Epidermal melanocyte (primary cell): ENCODE results near the gene KRT83.
A peak's percentile ranks its signal among the peaks of the same experiment; 100 is the strongest.
"Not testable (repeated sequence)": the region's sequence is repeated elsewhere in the genome, so short reads cannot be mapped to it uniquely, and the experiment has no call there.

ENCODE experiments used
- DNase-seq: peaks from one replicate; pipeline ENCODE4 v3.0.0; 2011; ENCODE audit warnings: low spot score; ENCODE audit not compliant: insufficient read length

Gene KRT83

DNA sequence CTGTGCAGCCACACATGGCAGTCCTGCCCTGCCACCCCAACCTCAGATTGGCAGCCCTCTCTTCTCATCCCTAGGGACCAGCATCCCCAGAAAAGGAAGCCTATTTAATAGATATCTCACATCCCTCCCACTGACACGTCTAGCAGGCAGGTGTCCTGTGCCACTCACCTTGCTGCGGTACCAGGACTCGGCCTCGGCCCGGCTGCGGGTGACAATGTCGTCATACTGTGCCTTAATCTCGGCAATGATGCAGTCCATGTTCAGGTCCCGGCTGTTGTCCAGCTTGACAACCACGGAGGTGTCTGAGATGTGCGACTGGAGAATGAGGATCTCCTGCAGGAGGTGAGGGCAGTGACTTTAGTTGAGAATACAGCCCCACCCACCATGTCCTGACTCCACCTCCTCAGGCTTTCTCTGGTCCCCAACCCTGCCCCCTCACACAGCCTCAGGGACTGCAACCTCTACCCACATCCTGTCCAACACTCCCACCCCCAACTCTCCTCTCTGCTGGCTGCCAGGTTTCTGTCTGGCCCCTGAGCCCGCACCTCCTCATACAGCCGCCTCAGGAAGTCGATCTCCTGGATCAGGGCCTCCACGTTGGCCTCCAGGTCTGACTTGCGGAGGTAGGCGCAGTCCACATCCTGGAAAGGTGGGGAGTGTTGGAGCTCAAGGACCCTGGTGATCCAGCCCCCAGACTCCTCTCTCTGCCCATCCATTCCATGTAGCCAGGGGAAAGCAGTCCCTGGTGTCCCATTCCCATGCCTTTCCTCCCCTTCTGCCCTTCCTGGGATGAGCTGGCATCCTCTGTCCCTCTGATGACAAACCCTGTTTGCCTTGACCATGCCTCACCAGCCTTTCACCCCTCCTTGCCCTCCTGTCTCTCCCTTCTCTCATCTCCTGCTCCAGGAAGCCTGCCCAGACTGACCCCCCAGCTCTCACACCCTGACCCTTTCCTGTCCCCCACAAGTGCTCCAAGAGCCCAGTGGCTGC is 33.1 kb downstream of the KRT83 start:
- DNase-seq, result not testable (repeated sequence)

GRCh38 chr12:52286857-52287785 is 34.1 kb downstream of the KRT83 start:
- DNase-seq, result not testable (repeated sequence)

DNA sequence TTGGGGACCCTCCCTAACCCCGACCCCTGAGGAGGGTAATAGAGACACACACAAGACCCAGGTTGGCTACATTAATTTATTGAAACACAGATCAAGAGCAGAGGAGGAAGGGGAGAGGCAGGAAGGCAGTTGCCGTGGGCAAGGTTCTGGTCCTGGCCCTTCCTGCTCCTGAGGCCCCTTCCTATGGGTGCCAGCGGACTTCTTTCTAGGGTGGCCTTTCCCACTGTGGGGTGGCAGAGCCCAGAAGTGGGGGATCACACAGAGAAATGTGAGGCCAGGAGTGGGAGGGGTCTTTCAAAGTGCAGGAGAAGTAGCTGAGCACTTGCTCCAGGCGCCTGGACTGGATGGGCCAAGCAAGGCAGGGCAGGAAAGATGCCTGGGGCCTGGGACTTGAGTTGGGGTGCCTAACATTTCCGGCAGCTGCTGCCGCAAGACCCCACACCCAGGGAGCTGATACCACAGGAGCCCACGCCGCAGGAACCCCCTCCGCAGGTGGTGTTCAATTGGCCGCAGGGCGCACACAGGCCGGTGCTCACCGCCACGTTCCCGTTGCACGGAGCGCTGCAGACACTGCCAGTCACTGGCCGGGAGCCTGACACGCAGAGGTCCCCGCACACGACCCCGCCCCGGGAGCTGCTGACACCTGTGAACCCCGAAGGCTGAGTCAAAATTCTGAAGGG is 35.2 kb downstream of the KRT83 start:
- no peak for DNase-seq

DNA sequence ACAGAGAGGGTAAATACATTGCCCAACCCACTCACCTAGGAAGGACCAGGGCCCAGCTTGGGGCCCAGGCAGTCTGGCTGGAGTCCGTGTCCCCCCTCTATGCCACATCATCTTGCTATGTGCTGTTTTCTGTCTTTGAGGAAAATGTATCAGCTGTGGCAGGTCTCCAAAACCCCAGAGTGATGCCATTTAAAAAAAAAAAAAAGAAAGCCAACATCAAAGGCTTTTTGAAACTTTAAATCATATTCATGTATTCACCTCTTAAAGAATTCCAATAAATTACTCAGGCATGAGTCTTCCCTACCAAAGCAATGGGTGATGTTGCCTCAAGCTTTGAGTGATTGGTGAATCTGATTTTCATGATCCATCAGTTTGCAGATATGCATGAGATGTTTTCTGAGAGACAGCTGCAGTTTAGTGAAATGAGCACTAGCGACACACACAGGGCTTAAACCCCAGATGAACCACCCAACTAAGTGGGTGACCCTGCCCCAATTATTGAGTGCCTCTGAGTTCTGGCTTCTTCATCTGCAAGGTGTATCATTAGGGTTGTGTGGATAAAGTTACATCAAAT is 35.9 kb downstream of the KRT83 start:
- DNase-seq, result no peak

DNA sequence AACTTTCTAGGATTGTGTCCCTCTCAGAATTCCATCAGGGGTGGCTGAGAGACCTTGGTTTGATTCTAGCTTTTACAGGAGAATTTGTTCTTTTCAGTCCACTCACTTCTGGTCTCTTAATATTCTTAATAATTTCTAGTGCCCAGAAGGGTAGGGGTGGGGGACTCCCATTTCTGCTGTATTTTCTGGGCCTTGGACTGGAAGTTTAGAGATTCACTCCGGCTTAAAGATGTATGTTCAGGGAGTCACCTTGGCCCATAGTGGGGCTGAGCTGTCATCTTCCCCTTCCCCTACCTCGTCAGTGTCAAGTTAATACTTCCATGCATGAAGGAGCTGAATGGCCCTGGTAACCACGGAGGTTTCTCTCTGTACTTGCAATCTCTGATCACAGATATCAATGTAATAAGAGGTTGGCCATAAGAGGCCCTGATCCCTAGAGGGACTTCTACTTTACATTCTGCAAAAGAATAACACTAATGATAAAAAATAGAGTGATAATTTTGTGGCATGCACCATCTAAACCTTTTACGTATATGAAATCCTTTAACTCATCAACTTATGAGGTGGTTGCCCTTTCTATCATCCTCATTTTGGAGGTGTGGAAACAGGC is 36.5 kb downstream of the KRT83 start:
- DNase-seq, result no peak

GRCh38 chr12:52280796-52281560 is 40.2 kb downstream of the KRT83 start:
- peak; percentile 64 for DNase-seq

GRCh38 chr12:52280319-52280795 is 40.8 kb downstream of the KRT83 start:
- DNase-seq, result no peak

DNA sequence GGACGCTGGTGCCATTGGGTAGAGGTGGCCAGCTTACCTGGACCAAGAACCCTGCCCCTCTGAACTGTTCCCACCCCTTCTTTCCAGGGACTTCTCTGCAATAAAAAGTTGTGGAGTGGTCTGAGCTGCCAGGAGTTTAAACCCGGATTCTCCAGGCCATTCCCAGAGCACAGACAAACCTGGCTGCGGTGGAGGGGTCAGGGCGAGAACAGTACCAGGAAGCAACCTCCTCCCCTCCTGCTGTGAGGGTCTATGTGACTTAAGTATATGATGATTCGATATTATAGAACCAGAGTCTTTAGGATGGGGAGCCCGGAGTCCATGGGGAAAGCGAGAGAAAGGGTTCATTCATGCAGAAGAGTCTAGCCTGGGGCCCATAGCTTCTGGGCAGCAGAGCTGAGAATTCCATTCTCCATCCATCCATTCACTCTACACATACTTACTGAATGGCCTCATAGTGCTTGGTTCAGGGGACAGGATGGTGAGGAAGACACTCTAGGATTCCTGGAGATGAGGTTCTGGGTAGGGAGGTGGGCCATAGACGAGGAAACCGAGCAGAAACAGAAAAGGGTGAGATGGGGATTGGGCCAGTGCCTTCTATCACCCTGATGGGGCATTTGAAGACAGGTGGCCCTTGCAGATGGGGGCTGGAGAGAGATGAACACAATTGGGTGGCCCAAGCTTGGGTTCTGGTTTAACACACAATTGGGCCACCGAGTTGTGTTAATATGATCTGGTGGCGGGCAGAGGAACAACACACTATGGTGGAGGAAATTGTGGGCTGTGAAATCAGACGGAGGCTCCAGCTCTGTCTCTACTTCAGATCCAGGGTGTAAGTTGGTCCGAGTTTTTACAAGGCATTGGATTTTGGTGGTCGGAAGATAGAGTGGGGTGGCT is 41.5 kb downstream of the KRT83 start:
- DNase-seq, result no peak

DNA sequence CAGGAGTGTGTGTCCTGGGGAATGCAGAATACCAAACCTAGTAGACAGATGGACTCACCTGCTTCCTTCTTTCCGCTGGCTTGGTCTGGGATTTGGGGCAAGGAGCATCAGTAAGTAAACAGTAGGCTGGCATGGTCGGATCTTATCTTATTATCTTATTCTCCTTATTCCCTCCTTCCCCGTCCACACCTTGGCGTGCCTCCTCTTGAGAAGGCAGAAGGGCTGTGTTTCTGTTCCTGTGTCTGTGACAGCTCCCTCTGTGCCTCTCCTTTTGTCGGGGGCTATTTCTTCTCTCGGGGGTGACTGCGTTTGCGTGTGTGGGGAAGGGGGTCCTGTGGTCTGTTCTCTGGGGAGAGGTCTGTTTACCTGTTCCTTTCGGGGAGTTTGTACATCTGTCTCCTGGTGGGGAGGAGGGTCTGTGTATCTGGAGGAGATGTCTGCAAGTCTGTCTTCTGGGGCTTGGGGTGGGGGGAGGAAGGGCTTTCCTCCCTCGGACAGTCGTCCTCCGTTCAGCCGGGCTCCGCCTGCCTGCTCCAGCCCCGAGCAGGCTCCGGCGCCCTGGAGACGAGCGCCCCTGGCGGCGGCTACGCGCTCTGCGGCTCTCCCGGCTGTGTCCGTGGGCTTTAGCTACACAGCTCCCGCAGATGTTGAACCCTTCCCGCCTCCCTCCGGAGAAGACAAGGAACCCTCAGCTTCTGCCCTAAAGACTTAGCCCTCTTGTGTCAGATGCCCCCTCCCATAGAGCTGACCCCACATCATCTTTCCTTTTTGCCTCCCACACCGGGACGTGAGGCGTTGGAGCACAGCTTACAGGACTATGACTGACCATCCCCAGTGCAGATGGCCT is 42.4 kb downstream of the KRT83 start:
- DNase-seq, result peak; percentile 74

GRCh38 chr12:52277486-52278245 is 43.5 kb downstream of the KRT83 start:
- DNase-seq, result no peak

GRCh38 chr12:52275686-52276085 is 45.5 kb downstream of the KRT83 start:
- DNase-seq, result no peak

DNA sequence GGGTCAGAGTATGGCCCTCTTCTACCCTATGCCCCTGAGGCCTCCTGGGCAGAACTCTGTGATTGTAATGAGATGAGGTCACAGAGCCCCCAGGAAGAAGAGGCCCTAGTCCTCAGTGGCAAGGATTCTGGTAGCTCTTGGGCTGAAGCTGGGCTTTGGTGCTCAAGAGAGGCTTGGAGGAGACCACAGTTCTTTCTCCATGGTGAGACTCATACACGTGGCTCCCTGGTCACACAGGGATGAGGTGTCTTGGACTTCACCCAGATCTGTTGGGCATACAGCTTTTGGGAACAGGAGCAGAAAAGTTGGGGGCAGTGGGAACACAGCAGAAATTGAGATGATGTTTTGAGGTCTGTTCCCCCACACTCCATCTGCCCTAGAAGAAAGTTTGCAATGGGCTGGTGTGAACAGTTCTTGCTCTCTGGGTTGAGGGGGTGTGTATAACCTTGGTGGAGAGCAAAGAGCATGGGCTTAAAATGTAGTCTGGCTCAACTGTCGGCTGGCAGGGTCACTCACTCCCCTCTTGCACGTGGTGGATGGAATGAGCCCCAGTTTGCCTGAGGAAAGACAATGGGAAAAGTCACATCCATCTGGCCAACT is 46.6 kb downstream of the KRT83 start, which contains the start of gene KRT86:
TSS of gene KRT86 (plus strand) at position 125 of the 600 bp plus-strand sequence. CDS start 27,272 bp downstream, outside the sequence.
- no peak for DNase-seq

DNA sequence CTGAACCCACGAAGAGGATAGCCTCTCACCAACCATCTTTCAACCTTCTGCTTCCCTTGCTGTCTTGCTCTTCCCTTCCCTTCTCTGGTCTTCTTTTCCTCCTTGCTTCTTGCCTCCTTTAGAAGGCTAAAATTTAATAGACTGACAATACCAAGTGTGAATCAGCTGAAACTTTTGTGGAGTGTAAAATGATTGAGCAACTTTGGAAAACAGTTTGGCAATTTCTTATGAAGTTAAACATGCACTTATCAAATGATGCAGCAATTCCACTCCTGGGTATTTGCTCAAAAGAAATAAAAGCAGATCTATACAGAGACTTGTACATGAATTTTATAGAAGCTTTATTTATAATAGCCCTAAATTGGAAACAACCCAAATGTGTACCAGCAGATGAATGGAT is 50.0 kb downstream of the KRT83 start:
- DNase-seq, result no peak

DNA sequence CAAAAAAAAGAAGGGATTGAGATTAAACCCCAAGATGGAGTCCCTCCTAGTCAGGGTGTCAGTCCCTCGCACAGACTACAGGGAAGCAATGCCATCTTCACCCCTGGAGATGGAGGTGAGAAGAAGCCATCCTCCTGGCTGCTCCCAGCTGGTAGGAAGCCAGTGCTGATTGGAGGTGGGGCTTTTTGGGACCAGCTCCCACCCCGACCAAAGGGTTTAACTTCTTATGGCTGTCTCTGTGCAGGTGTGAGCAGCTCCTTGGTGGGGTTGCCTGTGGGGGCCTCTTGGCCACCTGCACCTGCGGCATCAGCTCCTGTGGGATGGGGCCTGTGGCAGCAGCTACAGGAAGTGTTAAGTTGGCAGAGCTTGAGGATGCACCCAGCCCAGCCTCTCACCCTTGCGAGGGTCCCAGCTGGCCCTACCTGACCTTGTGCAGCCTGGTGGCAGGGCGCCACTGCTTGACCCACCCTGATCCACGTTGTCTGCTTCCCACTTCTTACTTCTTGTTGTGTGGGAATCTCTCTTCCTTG is 50.6 kb downstream of the KRT83 start:
- no peak for DNase-seq

DNA sequence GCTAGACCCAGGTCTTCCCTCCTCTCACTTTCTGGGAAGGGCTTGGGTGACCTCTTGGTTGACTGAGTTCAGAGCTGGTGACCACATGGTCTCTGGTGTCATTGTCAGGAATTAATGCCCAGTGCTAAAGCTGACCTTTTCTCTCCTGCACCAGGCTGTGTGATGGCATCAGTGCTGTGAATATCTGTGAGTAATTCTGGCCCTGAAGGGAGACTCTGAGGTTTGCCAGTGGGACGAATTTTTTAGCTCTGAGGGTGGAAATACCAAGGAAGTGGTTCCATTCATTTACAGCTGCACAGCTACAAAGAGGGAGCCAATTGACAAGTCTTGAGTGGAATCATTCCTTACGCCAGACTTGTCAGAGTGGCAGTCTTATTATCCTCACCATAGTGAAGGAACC is 53.0 kb downstream of the KRT83 start:
- DNase-seq, result no peak

DNA sequence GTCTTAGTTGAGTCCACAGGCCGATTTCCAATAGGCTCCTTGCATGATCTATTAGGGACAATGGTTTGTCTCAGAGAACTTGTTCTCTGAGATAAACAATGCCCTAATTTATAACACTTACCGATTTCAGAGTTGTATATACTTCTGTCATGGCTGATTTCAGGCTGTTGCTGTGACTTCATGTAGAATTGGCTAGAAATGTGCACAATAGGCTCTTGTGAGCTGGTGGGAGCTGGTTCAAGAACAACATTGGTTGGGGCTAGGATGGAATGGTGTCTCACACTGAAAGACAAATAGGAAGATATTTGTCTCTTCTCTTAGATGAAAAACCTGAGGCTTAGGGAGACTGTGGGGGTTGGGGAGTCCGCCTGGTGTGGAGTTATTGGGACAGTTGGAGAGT is 53.5 kb downstream of the KRT83 start:
- DNase-seq, result no peak
